GM21825 (cell line): ENCODE measurements around the gene NTM.

ENCODE experiments used
- ATAC-seq: cut with Tn5 transposase; IDR thresholded peaks from one replicate; pipeline ENCODE4 v1.9.1; 2021; ENCODE audit warnings: mild to moderate bottlenecking, moderate library complexity; ENCODE audit not compliant: unreplicated experiment

Gene NTM

GRCh38 chr11:132154781-132155180 lies 784.4 kb downstream of the NTM start:
- no peak for ATAC-seq

- no peak for ATAC-seq
Measured at GRCh38 chr11:132158091-132158490, 787.7 kb downstream of the NTM start.

DNA sequence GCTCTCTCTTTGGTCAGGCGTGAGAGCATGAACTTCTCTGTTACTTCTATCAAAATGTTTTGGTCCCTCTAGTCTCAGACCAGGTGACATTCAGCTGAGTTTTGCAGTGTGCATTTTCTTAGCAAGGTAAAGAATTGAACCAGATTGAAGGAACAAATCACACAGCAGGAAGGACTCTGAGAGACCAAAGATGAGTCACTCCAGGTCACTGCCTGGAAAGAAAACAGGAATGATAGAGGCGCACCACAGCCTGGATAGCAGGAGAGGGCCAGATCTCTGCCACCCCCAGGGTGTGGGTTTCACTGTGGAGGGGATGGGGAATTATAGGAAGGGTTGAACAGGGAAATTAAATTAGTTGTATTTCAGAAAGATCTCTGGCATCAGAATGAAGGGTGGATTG lies 788.3 kb downstream of the NTM start:
- ATAC-seq: no peak

GRCh38 chr11:132161403-132162078 lies 791.1 kb downstream of the NTM start:
- ATAC-seq: no peak

DNA sequence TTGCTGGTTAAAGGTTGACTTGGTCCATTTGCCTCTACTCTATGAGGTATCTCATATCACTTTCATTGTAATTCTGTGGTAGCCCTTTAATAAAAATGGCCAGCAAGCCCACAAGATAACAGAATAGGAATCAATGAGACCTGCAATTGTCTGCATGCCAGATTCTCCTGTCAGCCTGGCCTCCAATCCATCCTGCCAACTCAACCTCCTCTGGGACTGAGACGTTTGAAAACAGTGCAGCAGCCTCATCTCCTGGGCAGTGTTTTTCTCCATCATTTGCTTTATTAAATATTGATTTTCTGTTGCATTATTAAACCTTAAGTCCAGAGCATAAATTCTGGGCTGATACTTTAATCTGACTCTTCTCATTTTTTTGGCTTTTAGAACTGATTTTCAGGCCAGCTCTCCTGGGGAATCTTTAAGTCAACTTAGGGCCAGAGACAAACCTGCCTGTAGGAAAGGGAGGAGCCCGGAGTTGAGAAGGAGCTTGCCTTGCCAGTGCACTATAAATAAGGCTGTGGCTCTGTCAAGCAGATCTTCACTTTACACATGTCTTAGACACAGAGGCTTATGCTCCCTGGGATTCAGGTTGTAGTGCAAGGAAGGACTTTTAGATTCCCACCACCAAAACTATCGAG lies 798.0 kb downstream of the NTM start:
- no peak for ATAC-seq

DNA sequence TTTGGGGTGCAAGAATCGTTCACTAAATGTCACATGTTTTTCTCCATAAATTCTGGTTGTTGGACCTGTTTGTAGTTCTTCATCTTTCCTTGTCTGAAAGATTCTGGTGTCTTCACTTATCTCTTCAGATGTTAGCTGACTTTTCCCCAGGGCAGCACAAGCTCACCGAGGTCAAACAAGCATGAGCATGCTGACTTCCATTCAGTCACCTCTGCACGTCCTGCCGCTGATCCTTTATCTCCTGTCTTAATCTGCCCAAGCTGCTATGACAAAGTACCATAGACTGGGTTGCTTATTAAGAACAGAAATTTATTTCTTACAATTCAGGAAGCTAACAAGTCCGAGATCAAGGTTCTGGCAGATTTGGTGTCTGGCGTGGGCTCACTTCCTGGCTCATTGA lies 800.6 kb downstream of the NTM start:
- ATAC-seq: no peak

DNA sequence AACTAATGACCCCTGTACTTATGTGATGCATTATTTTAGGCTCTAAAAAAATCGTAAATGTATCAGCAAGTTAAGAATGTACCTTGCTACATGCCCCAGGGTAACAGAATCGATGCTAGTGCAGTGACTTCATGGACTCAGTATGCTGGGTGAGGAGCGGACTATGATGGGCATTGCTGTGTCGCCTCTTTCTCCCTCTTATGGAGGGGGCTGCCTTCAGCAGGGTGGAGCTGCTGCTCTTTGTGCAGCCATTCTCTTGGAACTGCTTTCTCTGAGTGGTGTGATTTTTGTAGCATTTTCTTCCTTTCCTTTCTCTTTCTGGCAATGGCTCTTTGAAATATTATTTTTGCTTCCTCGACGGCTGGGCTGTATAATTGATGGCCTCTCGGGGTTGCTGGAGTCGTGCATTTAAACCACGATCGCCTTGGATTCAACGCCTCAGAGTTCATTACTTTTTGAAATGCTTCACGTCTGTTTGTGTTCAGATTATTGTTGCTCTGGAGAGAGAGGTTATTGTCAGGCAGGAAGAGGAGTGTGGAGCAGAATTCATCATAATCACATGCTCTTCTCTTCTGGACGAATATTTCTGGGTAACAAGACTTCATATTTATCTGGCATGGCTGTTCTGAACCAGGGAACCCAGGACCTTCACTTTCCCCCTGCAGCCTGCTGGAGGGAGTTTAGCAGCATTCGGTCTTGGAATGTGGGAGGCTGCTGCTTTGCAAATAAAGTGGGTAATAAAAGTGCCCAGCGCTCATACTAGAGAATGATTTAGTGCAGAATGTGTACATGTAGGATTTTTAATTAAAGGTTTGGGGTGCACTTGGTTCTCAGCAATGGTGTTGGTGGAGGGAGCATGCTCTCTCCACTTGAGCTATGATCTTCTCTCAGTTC lies 804.2 kb downstream of the NTM start:
- ATAC-seq: no peak

- no peak for ATAC-seq
Measured at GRCh38 chr11:132177106-132177505, 806.7 kb downstream of the NTM start.

DNA sequence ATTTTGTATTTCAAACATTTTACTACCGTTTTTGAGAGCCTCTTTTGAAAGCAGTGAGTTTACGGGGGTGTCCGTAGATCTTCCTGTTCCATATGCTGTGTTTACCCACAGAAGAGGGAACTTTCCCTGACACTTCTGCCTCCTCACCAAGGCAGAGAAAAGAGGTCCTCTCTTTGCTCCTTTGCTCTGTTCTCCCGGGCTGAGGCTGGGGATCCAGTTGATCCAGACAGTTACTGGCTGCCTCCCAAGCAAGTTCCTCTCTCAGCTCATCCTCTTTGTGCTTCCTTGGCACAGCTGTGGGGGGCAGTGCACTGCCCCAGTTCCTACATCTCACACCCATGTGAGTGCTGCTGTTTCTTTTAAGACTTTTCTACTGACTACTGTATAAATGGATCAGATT lies 813.7 kb downstream of the NTM start:
- ATAC-seq: no peak

DNA sequence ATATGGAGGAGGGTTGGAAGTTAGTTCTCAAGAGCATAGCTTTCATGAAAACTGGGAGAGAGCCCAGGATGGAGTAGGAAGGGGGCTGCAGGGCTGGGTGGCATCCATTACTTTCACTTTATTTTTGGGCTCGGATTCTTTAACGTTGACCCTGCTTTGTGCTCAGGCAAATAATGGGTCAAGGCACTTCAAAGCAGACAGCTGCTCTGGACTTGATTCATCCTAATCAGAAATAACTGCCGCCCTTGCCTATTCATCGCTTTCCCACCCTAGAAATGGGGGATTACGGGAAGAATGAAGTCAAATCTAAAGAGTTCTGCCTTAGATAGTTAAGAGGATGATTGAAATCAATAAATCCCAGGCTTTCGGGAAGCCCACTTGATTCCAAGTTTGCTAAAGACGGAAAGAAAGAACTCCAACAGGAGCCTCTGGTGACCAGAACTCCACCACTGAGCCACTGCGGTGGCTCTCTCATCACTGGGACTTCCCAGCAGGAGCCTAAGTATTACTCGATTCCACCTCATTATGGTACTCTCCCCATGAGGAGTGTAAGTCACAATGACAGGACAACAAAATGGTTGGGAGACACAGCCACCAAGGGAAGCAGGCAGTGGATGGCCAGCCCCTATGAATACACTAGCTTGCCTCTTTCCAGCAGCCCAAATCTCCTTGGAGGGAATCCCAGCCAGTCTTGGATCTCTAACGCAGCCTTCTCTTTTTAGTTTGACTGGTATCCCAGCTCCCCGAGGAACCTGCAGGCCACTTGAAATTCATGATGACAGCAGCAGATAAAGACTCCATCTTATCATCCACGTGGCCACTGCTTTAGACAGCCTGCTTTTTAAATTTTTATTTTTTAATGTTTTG lies 815.5 kb downstream of the NTM start:
- no peak for ATAC-seq

- ATAC-seq: no peak
Measured at GRCh38 chr11:132186699-132187098, 816.3 kb downstream of the NTM start.

GRCh38 chr11:132187386-132187785 lies 817.0 kb downstream of the NTM start:
- ATAC-seq: no peak

DNA sequence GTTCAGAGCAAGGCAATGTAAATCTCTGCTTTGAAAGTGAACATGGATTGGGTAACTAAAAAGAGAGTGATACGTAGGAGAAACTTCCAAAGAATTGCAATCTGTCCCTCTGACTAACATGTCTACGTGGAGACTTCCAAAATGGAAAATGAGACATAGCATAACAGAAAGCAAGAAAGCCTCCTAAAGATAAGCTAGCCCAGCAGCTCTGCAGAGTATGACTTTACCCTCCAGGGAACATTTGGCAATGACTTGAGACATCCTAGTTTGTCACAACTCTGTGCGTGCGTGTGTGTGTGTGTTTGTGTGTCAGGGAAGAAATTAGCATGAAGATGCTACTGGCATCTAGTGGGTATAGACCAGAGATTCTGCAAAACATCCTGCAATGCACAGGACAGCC lies 817.4 kb downstream of the NTM start:
- no peak for ATAC-seq

DNA sequence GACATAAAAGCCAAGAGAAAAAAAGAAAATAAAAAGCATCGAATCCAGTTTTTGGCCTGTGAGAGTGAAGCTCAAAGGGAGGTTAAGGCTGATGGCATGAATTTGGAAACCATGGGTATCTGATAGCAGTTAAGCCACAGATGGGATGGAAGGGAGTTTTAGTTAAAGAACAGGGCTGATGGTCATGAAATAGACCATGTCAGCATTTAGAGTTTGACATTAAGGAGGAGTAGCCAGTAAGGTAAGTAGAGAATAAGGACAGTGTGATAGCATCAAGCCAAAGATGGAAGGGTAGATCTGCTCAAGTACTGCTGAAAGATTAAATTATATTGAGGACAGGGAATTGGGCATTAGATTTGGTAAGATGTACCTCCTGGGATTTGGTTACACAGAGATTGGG lies 826.5 kb downstream of the NTM start:
- ATAC-seq: no peak

DNA sequence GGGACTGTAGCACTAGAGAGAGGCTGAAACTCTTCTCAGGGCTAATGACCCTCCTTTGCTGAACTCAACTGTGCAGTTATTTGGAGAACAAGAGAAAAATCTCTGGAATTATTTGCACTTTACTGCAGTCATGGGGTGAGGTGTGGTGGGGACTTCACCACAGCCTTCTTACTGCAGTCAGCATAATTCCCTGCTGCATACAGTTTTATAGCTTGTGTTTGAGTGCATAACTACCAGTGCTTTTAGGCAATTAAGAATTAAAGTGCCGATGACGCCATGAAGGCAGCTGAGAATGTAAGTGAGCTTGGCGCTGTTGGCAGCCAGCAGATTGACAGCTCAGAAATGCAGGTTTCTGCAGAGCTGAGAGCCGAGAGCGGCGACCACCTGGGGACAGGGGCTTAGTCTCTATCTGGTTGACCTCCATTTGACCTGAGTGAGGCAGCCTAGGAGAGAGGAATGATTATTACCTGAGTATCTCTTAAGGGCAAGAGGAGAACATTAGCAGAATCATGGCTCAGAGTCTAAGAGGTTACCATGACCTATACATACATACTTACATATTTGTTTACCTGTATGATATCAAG lies 830.0 kb downstream of the NTM start:
- ATAC-seq: no peak

- ATAC-seq: no peak
Measured at GRCh38 chr11:132202621-132203020, 832.2 kb downstream of the NTM start.

- ATAC-seq: no peak
Measured at GRCh38 chr11:132205006-132205405, 834.6 kb downstream of the NTM start.

- ATAC-seq: no peak
Measured at GRCh38 chr11:132205496-132205895, 835.1 kb downstream of the NTM start.

- ATAC-seq: no peak
Measured at GRCh38 chr11:132206993-132207392, 836.6 kb downstream of the NTM start.

DNA sequence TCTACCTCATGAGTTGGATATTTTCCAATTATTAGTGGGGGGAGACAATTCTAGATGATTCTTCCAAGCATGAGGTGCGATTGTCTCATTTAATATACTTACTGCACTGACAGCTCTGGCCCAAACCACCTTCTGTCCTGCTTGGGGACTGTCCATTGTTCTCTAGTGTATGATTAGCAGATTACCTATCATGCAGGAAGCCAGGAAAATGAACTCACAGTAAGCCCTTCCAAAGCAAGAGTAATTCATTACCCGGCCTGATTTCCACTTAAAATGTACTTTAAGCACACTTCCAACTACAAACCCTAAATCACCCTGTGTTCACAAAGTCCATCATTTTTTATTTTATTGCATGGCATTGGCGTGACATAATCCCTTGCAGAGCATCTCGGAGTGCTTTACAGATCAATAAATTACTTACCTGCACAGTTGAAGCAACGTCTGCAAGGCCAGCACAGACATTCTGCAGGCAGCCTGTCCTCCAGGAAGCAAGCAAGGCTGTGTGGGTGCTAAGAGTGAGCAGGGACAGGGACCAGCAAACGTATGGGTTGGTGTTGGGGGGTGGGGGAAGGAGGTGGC lies 838.2 kb downstream of the NTM start:
- no peak for ATAC-seq
